GM23338 (cell line): Measurements from ENCODE around the gene STXBP5L. TPM values are rescaled to one million over a fixed set of nuclear protein-coding genes. Genes with fewer than 3 reads are reported as not detected.
A peak's percentile ranks its signal among the peaks of the same experiment; 100 is the strongest.

Experiments used
- ATAC-seq: fragments of 200-7000 bp; cut with Tn5 transposase; 3 replicates; pipeline ENCODE4 v1.9.1; 2020
- DNase-seq: peaks from one replicate; pipeline ENCODE4 v3.0.0-alpha.2; 2015; ENCODE audit warnings: low spot score
- H2AFZ ChIP-seq: fragments of 200-600 bp; sonication (generic); 2 replicates; pipeline ENCODE4 v1.8.0; 2016; ENCODE audit warnings: antibody characterized with exemption, mild to moderate bottlenecking, moderate library complexity
- H3F3A ChIP-seq: fragments of 200-600 bp; sonication (generic); replicated peaks from 2 replicates; pipeline ENCODE4 v1.8.0; 2017; ENCODE audit warnings: antibody characterized with exemption, mixed run types, low read depth
- H3K27ac ChIP-seq: fragments of 200-600 bp; sonication (generic); 2 replicates; pipeline ENCODE4 v1.6.1; 2016; ENCODE audit warnings: low read depth
- H3K27me3 ChIP-seq: fragments of 200-600 bp; sonication (generic); 2 replicates; pipeline ENCODE4 v1.8.0; 2016; ENCODE audit warnings: mild to moderate bottlenecking, mixed run types, moderate library complexity; ENCODE audit not compliant: insufficient read depth
- H3K36me3 ChIP-seq: fragments of 200-600 bp; sonication (generic); 2 replicates; pipeline ENCODE4 v1.8.0; 2016; ENCODE audit warnings: mild to moderate bottlenecking; ENCODE audit not compliant: insufficient read depth
- H3K4me1 ChIP-seq: fragments of 200-600 bp; sonication (generic); 2 replicates; pipeline ENCODE4 v1.8.0; 2016; ENCODE audit warnings: mild to moderate bottlenecking, moderate library complexity; ENCODE audit not compliant: insufficient read depth
- H3K4me2 ChIP-seq: fragments of 200-600 bp; sonication (generic); 2 replicates; pipeline ENCODE4 v1.7.1; 2017; ENCODE audit warnings: mixed run types
- H3K4me3 ChIP-seq: fragments of 200-600 bp; sonication (generic); 2 replicates; pipeline ENCODE4 v1.6.1; 2016; ENCODE audit warnings: mixed run types
- H3K79me2 ChIP-seq: fragments of 200-600 bp; sonication (generic); replicated peaks from 2 replicates; pipeline ENCODE4 v1.8.0; 2017; ENCODE audit warnings: mild to moderate bottlenecking; ENCODE audit not compliant: insufficient read depth
- H3K9me2 ChIP-seq: fragments of 200-600 bp; sonication (generic); 2 replicates; pipeline ENCODE4 v1.8.0; 2017; ENCODE audit not compliant: insufficient read depth
- H4K20me1 ChIP-seq: fragments of 200-600 bp; sonication (generic); replicated peaks from 2 replicates; pipeline ENCODE4 v1.8.0; 2017; ENCODE audit warnings: mild to moderate bottlenecking; ENCODE audit not compliant: insufficient read depth
- H3K27ac Mint-ChIP-seq: 2 replicates; pipeline ENCODE4 v1.8.0; 2020; ENCODE audit warnings: inconsistent platforms, mild to moderate bottlenecking, moderate library complexity, mixed read lengths
- H3K27me3 Mint-ChIP-seq: 3 replicates; pipeline ENCODE4 v1.8.0; 2022; ENCODE audit warnings: low read depth, mild to moderate bottlenecking, moderate library complexity, mixed read lengths, inconsistent platforms; ENCODE audit not compliant: insufficient read depth, poor library complexity
- H3K36me3 Mint-ChIP-seq: 3 replicates; pipeline ENCODE4 v1.8.0; 2021; ENCODE audit warnings: low read depth, mild to moderate bottlenecking, inconsistent platforms, moderate library complexity, mixed read lengths
- H3K4me1 Mint-ChIP-seq: 3 replicates; pipeline ENCODE4 v1.8.0; 2020; ENCODE audit warnings: mild to moderate bottlenecking, inconsistent platforms, mixed read lengths
- H3K4me3 Mint-ChIP-seq: 3 replicates; pipeline ENCODE4 v1.8.0; 2021; ENCODE audit warnings: moderate library complexity, mild to moderate bottlenecking, inconsistent platforms, mixed read lengths
- H3K9me3 Mint-ChIP-seq: 3 replicates; pipeline ENCODE4 v1.8.0; 2020; ENCODE audit warnings: moderate library complexity, mild to moderate bottlenecking, inconsistent platforms, mixed read lengths
- CREB1 ChIP-seq: fragments of 250-450 bp; sonication (Bioruptor Pico); IDR thresholded peaks from 2 replicates; pipeline ENCODE4 v1.5.0; 2020; ENCODE audit warnings: low read depth, mild to moderate bottlenecking, moderate library complexity
- EZH2 ChIP-seq: fragments of 200-600 bp; sonication (generic); IDR thresholded peaks from one replicate; pipeline ENCODE4 v1.8.0; 2017; ENCODE audit warnings: antibody characterized with exemption, mild to moderate bottlenecking, low read depth; ENCODE audit not compliant: unreplicated experiment
- EZH2phosphoT487 ChIP-seq: fragments of 200-600 bp; sonication (generic); IDR thresholded peaks from one replicate; pipeline ENCODE4 v1.8.1; 2018; ENCODE audit warnings: antibody characterized with exemption; ENCODE audit not compliant: unreplicated experiment
- JUNB ChIP-seq: IDR thresholded peaks from one replicate; pipeline ENCODE4 v1.6.1; 2016; ENCODE audit warnings: antibody characterized with exemption; ENCODE audit not compliant: unreplicated experiment
- NANOG ChIP-seq: IDR thresholded peaks from 2 replicates; pipeline ENCODE4 v1.6.1; 2016; ENCODE audit warnings: antibody characterized with exemption, borderline replicate concordance
- POLR2AphosphoS5 ChIP-seq: IDR thresholded peaks from 2 replicates; pipeline ENCODE4 v1.6.1; 2016; ENCODE audit warnings: antibody characterized with exemption, low read depth
- REST ChIP-seq: IDR thresholded peaks from one replicate; pipeline ENCODE4 v1.6.1; 2018; ENCODE audit warnings: antibody characterized with exemption; ENCODE audit not compliant: unreplicated experiment
- STAT1 ChIP-seq: IDR thresholded peaks from one replicate; pipeline ENCODE4 v1.6.1; 2016; ENCODE audit warnings: antibody characterized with exemption; ENCODE audit not compliant: unreplicated experiment
- ZNF114 ChIP-seq: fragments of 250-450 bp; sonication (Bioruptor Pico); IDR thresholded peaks from 2 replicates; pipeline ENCODE4 v1.5.0; 2020; ENCODE audit warnings: mild to moderate bottlenecking, moderate library complexity
- ZNF331 ChIP-seq: fragments of 250-450 bp; sonication (Bioruptor Pico); IDR thresholded peaks from 2 replicates; pipeline ENCODE4 v1.5.0; 2020; ENCODE audit warnings: low read depth, mild to moderate bottlenecking, moderate library complexity
- polyA plus RNA-seq: library from polyadenylated mRNA; unstranded; fragments of >200 nt; fragmentation: Nextera tagmentation; extraction: Ambion mirVana; gene quantifications from 2 replicates; pipeline ENCODE4 v1.2.1, GENCODE V29; 2016
- total RNA-seq: library from RNA; depleted of rRNA; stranded (reverse); fragments of >200 nt; shearing (Covaris generic); gene quantifications from 2 replicates; pipeline ENCODE4 v1.2.3, GENCODE V29; 2014
- TF ChIP-seq, protein P1 (sequence below): IDR thresholded peaks from 2 replicates; pipeline ENCODE4 v1.6.1; 2016; ENCODE audit warnings: antibody characterized with exemption
- TF ChIP-seq, protein P2 (sequence below), 2 experiments: fragments of 200-600 bp in 1 of 2; sonication (generic) in 1 of 2; conservative IDR thresholded peaks; 2 replicates each; pipeline versions ENCODE4 v1.5.1 to v1.6.1; 2016 to 2017; ENCODE audit warnings: antibody characterized with exemption in 2 of 2, low read depth in 2 of 2, mild to moderate bottlenecking in 2 of 2, moderate library complexity in 1 of 2
- TF ChIP-seq, protein P3 (sequence below): fragments of 250-450 bp; sonication (Bioruptor Pico); IDR thresholded peaks from 2 replicates; pipeline ENCODE4 v1.5.0; 2020; ENCODE audit warnings: mild to moderate bottlenecking, moderate library complexity

The STXBP5L gene
- total and polyA plus RNA-seq, 2 experiments from 2014 or later, result 4.2 to 6.0 TPM

- Histone ChIP-seq H3K36me3 (no peaks in the 10 kb centered on the region), H4K20me1 (no peaks in the 10 kb centered on the region), H3K4me1 (peaks cover 11% of the 10 kb centered on the region), H3K4me3 (peak overlapping the region; percentile 86), H3K27ac (no peak overlapping the region), H3K79me2 (0 out of 2 replicates have a peak, but pooled peaks cover 4% of the 10 kb centered on the region), H3K9me2 (no peaks in the 10 kb centered on the region), H3K27me3 (no peaks in the 10 kb centered on the region), H3F3A (no peaks in the 10 kb centered on the region), H2AFZ (peak overlapping the region; percentile 90), H3K4me2 (peak overlapping the region; percentile 94)
- ATAC-seq, result no peak; the same call in 2 of the 3 replicates
- peaks cover 4% of the 10 kb centered on the region; the same call in 2 of the 3 replicates for H3K36me3 Mint-ChIP-seq
- no peaks in the 10 kb centered on the region for H3K9me3 Mint-ChIP-seq
- no peak; the same call in 1 of the 2 replicates for TF ChIP-seq POLR2AphosphoS5
- TF ChIP-seq CREB1 (CRISPR knock-in tag), result no peak
- TF ChIP-seq, protein P1, sequence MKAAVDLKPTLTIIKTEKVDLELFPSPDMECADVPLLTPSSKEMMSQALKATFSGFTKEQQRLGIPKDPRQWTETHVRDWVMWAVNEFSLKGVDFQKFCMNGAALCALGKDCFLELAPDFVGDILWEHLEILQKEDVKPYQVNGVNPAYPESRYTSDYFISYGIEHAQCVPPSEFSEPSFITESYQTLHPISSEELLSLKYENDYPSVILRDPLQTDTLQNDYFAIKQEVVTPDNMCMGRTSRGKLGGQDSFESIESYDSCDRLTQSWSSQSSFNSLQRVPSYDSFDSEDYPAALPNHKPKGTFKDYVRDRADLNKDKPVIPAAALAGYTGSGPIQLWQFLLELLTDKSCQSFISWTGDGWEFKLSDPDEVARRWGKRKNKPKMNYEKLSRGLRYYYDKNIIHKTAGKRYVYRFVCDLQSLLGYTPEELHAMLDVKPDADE, result no peak
- TF ChIP-seq NANOG, result no peak
- TF ChIP-seq REST, result no peak
- TF ChIP-seq EZH2phosphoT487, result no peak
- TF ChIP-seq EZH2, result no peak
- no peak for TF ChIP-seq JUNB
- TF ChIP-seq, protein P2, sequence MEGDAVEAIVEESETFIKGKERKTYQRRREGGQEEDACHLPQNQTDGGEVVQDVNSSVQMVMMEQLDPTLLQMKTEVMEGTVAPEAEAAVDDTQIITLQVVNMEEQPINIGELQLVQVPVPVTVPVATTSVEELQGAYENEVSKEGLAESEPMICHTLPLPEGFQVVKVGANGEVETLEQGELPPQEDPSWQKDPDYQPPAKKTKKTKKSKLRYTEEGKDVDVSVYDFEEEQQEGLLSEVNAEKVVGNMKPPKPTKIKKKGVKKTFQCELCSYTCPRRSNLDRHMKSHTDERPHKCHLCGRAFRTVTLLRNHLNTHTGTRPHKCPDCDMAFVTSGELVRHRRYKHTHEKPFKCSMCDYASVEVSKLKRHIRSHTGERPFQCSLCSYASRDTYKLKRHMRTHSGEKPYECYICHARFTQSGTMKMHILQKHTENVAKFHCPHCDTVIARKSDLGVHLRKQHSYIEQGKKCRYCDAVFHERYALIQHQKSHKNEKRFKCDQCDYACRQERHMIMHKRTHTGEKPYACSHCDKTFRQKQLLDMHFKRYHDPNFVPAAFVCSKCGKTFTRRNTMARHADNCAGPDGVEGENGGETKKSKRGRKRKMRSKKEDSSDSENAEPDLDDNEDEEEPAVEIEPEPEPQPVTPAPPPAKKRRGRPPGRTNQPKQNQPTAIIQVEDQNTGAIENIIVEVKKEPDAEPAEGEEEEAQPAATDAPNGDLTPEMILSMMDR (conservative IDR thresholded peaks at IDR 0.05; ENCODE audit: low read depth in 2 of 2), result no peak
- TF ChIP-seq ZNF114 (CRISPR knock-in tag), result no peak
- TF ChIP-seq, protein P3, sequence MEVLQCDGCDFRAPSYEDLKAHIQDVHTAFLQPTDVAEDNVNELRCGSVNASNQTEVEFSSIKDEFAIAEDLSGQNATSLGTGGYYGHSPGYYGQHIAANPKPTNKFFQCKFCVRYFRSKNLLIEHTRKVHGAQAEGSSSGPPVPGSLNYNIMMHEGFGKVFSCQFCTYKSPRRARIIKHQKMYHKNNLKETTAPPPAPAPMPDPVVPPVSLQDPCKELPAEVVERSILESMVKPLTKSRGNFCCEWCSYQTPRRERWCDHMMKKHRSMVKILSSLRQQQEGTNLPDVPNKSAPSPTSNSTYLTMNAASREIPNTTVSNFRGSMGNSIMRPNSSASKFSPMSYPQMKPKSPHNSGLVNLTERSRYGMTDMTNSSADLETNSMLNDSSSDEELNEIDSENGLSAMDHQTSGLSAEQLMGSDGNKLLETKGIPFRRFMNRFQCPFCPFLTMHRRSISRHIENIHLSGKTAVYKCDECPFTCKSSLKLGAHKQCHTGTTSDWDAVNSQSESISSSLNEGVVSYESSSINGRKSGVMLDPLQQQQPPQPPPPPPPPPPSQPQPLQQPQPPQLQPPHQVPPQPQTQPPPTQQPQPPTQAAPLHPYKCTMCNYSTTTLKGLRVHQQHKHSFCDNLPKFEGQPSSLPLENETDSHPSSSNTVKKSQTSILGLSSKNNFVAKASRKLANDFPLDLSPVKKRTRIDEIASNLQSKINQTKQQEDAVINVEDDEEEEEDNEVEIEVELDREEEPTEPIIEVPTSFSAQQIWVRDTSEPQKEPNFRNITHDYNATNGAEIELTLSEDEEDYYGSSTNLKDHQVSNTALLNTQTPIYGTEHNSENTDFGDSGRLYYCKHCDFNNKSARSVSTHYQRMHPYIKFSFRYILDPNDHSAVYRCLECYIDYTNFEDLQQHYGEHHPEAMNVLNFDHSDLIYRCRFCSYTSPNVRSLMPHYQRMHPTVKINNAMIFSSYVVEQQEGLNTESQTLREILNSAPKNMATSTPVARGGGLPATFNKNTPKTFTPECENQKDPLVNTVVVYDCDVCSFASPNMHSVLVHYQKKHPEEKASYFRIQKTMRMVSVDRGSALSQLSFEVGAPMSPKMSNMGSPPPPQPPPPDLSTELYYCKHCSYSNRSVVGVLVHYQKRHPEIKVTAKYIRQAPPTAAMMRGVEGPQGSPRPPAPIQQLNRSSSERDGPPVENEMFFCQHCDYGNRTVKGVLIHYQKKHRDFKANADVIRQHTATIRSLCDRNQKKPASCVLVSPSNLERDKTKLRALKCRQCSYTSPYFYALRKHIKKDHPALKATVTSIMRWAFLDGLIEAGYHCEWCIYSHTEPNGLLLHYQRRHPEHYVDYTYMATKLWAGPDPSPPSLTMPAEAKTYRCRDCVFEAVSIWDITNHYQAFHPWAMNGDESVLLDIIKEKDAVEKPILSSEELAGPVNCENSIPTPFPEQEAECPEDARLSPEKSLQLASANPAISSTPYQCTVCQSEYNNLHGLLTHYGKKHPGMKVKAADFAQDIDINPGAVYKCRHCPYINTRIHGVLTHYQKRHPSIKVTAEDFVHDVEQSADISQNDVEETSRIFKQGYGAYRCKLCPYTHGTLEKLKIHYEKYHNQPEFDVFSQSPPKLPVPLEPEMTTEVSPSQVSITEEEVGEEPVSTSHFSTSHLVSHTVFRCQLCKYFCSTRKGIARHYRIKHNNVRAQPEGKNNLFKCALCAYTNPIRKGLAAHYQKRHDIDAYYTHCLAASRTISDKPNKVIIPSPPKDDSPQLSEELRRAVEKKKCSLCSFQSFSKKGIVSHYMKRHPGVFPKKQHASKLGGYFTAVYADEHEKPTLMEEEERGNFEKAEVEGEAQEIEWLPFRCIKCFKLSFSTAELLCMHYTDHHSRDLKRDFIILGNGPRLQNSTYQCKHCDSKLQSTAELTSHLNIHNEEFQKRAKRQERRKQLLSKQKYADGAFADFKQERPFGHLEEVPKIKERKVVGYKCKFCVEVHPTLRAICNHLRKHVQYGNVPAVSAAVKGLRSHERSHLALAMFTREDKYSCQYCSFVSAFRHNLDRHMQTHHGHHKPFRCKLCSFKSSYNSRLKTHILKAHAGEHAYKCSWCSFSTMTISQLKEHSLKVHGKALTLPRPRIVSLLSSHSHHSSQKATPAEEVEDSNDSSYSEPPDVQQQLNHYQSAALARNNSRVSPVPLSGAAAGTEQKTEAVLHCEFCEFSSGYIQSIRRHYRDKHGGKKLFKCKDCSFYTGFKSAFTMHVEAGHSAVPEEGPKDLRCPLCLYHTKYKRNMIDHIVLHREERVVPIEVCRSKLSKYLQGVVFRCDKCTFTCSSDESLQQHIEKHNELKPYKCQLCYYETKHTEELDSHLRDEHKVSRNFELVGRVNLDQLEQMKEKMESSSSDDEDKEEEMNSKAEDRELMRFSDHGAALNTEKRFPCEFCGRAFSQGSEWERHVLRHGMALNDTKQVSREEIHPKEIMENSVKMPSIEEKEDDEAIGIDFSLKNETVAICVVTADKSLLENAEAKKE (CRISPR knock-in tag), result no peak
- TF ChIP-seq STAT1, result no peak
- TF ChIP-seq ZNF331, result no peak
- H3K4me1 Mint-ChIP-seq, result peaks cover 13% of the 10 kb centered on the region; the same call in 2 of the 3 replicates
- peaks cover 9% of the 10 kb centered on the region for H3K27me3 Mint-ChIP-seq
- peak overlapping the region; percentile 78 for H3K27ac Mint-ChIP-seq
- H3K4me3 Mint-ChIP-seq, result peak overlapping the region; percentile 87
- no peak for DNase-seq
These were observed 993 bp downstream of the STXBP5L start for GRCh38 chr3:120908795-120909601.
